IPS-20b (cell line): Measurements from ENCODE around the gene EFNA4.

Experiments
- H3K27ac ChIP-seq: one replicate; pipeline ENCODE4 v1.5.1; 2013; ENCODE audit warnings: low read length
- H3K27me3 ChIP-seq: 2 replicates; pipeline ENCODE4 v1.6.1; 2013; ENCODE audit warnings: mild to moderate bottlenecking, low read length, inconsistent platforms; ENCODE audit not compliant: insufficient read depth
- H3K36me3 ChIP-seq: 2 replicates; pipeline ENCODE4 v1.6.1; 2013; ENCODE audit warnings: low read depth, mild to moderate bottlenecking, inconsistent platforms, low read length, moderate library complexity; ENCODE audit not compliant: insufficient read depth
- H3K4me1 ChIP-seq: 2 replicates; pipeline ENCODE4 v1.6.1; 2013; ENCODE audit warnings: mild to moderate bottlenecking, control low read depth, inconsistent platforms, low read length, moderate library complexity; ENCODE audit not compliant: insufficient read depth
- H3K4me3 ChIP-seq: 2 replicates; pipeline ENCODE4 v1.5.1; 2013; ENCODE audit warnings: mild to moderate bottlenecking, low read length, inconsistent platforms
- H3K9ac ChIP-seq: 2 replicates; pipeline ENCODE4 v1.6.1; 2013; ENCODE audit warnings: low read depth, mild to moderate bottlenecking, inconsistent platforms, low read length, moderate library complexity
- H3K9me3 ChIP-seq: 2 replicates; pipeline ENCODE4 v1.6.1; 2013; ENCODE audit warnings: mild to moderate bottlenecking, low read depth, low read length, inconsistent platforms; ENCODE audit not compliant: insufficient read depth

EFNA4 gene

GRCh38 chr1:155022927-155023236 lies 40.7 kb upstream of the EFNA4 start:
- Histone ChIP-seq H3K36me3 (no peaks in the 10 kb centered on the region), H3K9ac (no peak overlapping the region), H3K9me3 (no peaks in the 10 kb centered on the region), H3K27me3 (no peaks in the 10 kb centered on the region), H3K27ac (no peak overlapping the region), H3K4me3 (no peak overlapping the region), H3K4me1 (peaks cover 2% of the 10 kb centered on the region; the same call in 1 of the 2 replicates)

- Histone ChIP-seq H3K9me3 (no peaks in the 10 kb centered on the region), H3K27ac (no peak overlapping the region), H3K27me3 (no peaks in the 10 kb centered on the region), H3K4me1 (no peaks in the 10 kb centered on the region), H3K4me3 (no peak overlapping the region), H3K36me3 (no peaks in the 10 kb centered on the region), H3K9ac (no peak overlapping the region)
Measured at GRCh38 chr1:155023627-155024026, 39.9 kb upstream of the EFNA4 start.

- Histone ChIP-seq H3K27ac (no peak overlapping the region), H3K9me3 (no peaks in the 10 kb centered on the region), H3K4me1 (no peaks in the 10 kb centered on the region), H3K9ac (no peak overlapping the region), H3K36me3 (no peaks in the 10 kb centered on the region), H3K4me3 (no peak overlapping the region), H3K27me3 (no peaks in the 10 kb centered on the region)
Measured at GRCh38 chr1:155024315-155024714, 39.2 kb upstream of the EFNA4 start.

GRCh38 chr1:155026154-155026553 lies 37.4 kb upstream of the EFNA4 start:
- H3K9ac ChIP-seq = no peak overlapping the region

DNA sequence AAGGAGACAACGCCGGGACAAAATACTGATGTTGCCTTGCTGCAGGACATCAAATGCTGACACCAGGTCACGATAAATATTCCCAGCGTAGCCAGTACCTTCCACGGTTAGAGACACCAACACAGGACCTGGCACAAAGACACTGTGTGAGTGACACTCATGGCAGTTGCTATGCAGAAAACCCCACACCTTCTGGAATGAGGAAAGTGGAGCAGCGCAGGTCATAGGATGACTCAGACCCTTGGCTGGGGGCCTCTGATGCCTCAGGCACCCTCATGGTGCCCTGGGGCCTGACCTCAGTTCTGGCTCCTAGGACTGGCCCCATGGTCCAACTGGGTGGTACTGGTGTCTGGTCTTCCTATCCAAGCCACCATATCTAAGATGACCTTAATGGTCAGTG lies 37.0 kb upstream of the EFNA4 start:
- Histone ChIP-seq H3K4me1 (no peaks in the 10 kb centered on the region), H3K4me3 (no peak overlapping the region), H3K9ac (no peak overlapping the region)

More at GRCh38 chr1:155026154-155026553, 37.4 kb upstream of the EFNA4 start:
- Histone ChIP-seq H3K27ac (no peak overlapping the region), H3K4me3 (no peak overlapping the region), H3K36me3 (no peaks in the 10 kb centered on the region), H3K27me3 (no peaks in the 10 kb centered on the region), H3K9me3 (no peaks in the 10 kb centered on the region), H3K4me1 (no peaks in the 10 kb centered on the region)

DNA sequence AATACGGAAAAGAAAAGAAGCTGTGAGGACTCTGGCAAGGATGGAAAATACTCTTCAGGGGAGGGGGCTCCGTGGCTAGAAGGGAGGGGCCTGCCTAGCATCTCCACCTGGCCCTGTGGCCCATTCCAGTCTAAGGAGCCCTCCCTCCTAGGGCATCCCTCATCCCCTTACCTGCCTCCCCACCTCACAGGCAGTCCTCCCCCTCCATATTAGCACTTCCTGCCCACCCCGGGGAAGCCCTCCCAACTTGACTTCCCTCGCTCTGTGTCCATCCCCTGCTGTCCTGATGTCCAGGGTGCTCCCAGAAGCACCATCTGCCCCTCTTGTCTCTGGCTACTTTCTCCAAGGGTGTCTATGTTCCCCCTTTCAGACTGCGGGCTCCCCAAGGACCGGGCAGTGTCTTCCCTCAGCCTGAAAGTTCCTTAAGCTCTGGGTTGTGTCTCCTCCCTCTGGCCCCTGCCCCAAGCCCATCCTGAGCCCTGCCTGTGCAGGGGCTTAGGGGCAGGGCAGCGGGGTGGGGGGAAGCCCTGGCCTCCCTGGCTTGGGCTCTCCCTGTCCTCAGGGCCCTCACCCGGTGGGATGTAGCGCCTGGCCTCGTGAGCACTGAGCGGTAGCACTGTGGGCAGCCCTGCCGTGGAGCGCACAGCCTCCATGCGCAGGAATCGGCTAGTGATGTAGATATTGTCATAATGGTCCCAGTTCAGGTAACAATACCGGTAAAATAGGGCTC lies 33.9 kb upstream of the EFNA4 start:
- Histone ChIP-seq H3K4me1 (no peaks in the 10 kb centered on the region), H3K4me3 (no peak overlapping the region), H3K9me3 (no peaks in the 10 kb centered on the region), H3K9ac (no peak overlapping the region), H3K27me3 (no peaks in the 10 kb centered on the region; the same call in 1 of the 2 replicates), H3K27ac (no peak overlapping the region), H3K36me3 (no peaks in the 10 kb centered on the region)

More for the DNA sequence above, 37.0 kb upstream of the EFNA4 start:
- Histone ChIP-seq H3K27me3 (no peaks in the 10 kb centered on the region), H3K9me3 (no peaks in the 10 kb centered on the region), H3K36me3 (no peaks in the 10 kb centered on the region), H3K27ac (no peak overlapping the region)

DNA sequence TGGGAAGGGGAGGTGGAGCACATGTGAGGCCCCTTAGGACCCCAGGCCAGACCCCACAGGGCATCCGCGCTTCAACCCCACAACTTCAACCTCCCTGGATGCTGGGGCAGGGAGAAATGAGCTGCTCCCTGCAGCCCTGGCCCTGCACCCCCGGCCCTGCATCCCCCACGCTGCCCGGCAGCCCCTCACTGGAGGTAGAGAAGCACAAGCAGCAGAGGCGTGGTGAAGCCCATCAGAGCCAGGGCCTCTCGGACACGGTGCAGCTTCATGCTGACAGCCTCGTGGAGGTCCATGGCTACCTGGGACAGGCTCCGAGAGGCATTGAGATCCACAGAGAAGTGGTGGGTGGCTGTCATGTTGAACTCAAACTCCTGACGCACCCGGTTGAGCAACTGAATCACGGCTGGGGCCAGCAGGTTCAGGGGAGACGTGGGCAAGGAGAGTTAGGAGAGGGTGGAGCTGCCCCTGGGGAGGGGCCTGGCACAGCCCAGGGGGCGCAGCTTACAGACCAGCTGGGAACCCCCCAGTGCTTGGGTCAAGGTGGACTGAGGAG lies 33.2 kb upstream of the EFNA4 start:
- Histone ChIP-seq H3K27me3 (no peaks in the 10 kb centered on the region; the same call in 1 of the 2 replicates), H3K9ac (no peak overlapping the region), H3K36me3 (no peaks in the 10 kb centered on the region), H3K27ac (no peak overlapping the region), H3K4me3 (no peak overlapping the region), H3K4me1 (no peaks in the 10 kb centered on the region), H3K9me3 (no peaks in the 10 kb centered on the region)

DNA sequence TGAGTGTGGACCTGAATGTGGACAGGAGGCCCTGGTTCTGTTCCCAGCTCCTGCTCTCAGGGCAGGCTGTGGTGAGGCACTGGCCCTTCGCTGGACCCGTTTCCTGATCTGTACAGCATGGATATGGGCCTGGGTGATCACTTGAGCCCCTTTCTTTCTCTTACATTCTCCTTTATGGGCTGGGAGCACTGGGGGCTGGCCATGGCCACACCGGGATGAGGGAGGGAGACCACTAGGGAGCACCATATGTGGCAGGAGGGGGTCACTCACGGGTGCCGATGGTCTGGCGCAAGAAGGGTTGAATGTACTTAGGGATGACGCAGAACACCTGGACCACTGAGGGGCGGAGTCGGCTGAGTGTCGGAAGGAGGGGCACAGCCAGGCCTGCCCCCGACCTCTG lies 32.6 kb upstream of the EFNA4 start:
- Histone ChIP-seq H3K9me3 (no peaks in the 10 kb centered on the region), H3K27ac (no peak overlapping the region), H3K36me3 (no peaks in the 10 kb centered on the region), H3K27me3 (no peaks in the 10 kb centered on the region; the same call in 1 of the 2 replicates), H3K9ac (no peak overlapping the region), H3K4me3 (no peak overlapping the region), H3K4me1 (no peaks in the 10 kb centered on the region)

DNA sequence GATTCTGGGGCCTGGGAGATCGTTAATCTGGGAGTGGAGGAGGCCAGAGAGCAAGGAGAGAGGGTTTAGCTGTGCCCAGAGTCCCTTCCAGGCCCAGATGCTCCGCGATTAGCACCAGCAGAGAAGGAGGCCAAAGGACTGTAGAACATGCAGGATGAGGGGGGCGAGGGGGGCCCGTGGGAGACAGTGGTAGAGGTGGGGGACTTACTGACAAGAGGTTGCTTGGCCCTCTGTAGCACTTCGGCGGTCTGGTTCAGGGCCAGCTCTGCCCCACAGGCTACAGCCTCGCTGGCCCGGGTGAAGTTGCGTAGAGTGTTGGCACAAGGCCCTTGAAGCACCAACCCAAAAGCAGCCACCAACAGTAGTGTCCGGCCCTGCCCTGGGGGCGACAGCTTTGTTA lies 30.7 kb upstream of the EFNA4 start:
- Histone ChIP-seq H3K4me3 (no peak overlapping the region), H3K27me3 (peaks cover 2% of the 10 kb centered on the region; the same call in 1 of the 2 replicates), H3K9me3 (no peaks in the 10 kb centered on the region), H3K36me3 (no peaks in the 10 kb centered on the region), H3K4me1 (no peaks in the 10 kb centered on the region), H3K9ac (no peak overlapping the region), H3K27ac (no peak overlapping the region)

DNA sequence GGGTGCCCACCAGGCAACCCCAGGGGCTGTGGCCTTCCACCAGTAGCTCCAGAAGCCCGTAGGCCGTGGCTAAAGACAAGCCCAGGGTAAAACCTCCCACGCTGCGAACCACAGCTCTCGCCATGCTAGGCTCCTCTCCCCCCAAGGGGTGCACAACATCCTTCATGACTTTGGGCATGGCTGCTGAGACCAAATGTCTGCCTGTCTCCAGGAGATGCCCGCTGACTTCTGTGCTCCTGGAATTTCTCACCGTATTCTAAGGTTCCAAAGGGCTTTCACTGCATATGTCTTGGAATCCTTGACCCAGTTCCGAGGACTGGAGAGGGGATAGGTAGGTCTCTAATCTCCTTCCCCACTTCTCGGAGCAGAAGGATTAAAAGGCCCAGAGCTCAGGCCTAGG lies 30.0 kb upstream of the EFNA4 start, which contains the start of the genes DCST1 and DCST2:
TSS of gene DCST1 (plus strand) at position 301 of the 400 bp plus-strand sequence. CDS start 213 bp downstream, outside the sequence.
TSS of gene DCST2 (minus strand) at position 258 of the 400 bp plus-strand sequence. CDS start at position 178, 80 bp downstream.
- Histone ChIP-seq H3K27ac (no peak within 1 kb of the TSS), H3K36me3 (no peaks in the 10 kb centered on the region), H3K4me1 (no peaks in the 10 kb centered on the region; the same call in 1 of the 2 replicates), H3K9me3 (no peaks in the 10 kb centered on the region), H3K9ac (no peak within 1 kb of the TSS), H3K27me3 (peaks cover 8% of the 10 kb centered on the region), H3K4me3 (no peak within 1 kb of the TSS)

- no peak overlapping the region for H3K9ac ChIP-seq
- no peak overlapping the region for H3K4me3 ChIP-seq
- H3K4me1 ChIP-seq = no peaks in the 10 kb centered on the region; the same call in 1 of the 2 replicates
- H3K27ac ChIP-seq = no peak overlapping the region
- H3K27me3 ChIP-seq = peaks cover 13% of the 10 kb centered on the region
- H3K36me3 ChIP-seq = no peaks in the 10 kb centered on the region
- H3K9me3 ChIP-seq = no peaks in the 10 kb centered on the region
Measured at GRCh38 chr1:155034318-155035208, 29.0 kb upstream of the EFNA4 start.
